AG20443 (cell line): ENCODE data around the gene ANKRD9.
A peak's percentile ranks its signal among the peaks of the same experiment; 100 is the strongest.

Source experiments
- DNase-seq: peaks from one replicate; pipeline ENCODE4 v3.0.0; 2012; ENCODE audit warnings: low spot score, mixed read lengths

Gene ANKRD9

DNA sequence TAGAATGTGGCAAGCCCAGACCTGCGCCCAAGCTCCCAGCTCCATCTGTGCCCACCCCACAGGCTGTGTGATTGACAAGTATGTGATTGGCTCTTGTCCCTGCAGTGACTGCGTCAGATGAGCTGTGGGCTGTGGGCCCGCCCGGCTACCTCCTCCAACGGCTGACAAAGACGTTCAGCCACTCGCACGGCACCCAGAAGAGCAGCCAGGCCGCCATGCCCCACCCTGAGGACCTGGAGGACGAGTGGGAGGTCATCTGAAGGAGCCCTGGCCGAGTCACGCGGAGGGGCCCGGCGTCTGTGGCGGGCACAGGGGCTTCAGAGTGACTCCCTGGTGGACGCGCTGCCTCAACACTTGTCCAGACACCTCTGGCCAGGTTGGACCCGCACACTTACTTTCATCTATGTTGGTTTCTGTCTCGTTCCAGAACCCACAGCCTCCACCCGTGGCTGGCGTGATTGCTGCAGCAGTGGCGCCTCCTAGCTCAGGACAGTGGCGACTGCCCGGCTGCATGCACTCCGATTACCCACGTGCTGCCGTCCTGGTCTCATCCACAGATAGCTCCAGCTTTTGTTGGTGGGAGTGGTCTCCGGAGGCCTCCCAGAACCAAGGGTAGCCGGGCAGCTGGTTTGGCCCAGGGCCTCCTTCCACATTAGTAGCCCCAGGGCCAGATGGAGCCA, 11.4 kb downstream of the ANKRD9 start:
- no peak for DNase-seq

DNA sequence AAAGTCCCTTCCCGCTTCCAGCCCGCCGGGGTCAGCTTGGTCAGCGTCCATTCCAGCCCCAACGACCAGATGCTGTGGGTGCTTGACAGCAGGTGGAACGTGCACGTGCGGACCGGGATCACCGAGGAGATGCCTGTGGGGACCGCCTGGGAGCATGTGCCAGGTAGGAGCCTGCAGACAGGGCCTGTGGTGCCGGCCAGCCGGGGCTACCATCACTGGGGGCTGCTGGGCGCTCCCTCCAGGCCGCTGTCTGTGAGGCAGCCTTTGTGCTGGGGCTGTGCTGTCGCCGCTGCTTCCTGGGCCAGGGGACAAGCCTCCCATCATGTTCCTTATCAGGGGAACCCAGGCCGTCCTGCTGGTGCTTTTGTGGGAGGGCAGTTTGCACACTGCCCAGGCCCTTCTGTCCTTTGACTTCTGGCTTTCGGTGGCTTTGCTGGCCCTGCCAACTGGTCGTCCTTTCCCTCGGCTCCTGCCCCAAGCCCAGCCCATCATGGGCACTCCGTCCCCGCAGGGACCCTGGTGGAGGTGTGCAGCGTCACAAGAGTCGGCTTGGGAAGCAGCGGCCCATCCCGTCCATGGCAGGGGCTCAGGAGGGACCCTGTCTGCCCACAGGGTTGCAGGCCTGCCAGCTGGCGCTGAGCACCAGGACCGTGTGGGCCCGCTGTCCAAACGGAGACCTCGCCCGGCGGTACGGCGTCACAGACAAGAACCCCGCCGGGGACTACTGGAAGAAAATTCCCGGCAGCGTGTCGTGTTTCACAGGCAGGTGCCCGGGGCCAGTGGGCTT, 12.4 kb downstream of the ANKRD9 start:
- DNase-seq: no peak

DNA sequence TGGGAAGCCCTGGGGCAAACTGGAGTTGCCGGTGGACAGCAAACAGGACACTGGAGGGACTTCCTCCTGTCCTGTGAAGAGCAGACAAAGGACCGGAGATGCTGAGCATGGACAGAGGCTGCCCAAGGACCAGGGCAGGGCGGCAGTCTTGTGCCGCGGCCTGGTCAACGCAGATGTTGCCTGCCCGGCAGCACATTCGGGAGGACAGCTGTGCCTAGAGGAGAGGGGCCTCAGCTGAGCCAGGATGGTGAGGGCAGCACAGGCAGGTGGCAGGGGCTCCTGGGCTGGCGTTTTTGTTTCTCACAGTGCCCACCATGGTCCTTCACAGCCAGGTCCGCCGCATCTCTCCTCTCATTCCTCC, 13.3 kb downstream of the ANKRD9 start:
- no peak for DNase-seq

DNA sequence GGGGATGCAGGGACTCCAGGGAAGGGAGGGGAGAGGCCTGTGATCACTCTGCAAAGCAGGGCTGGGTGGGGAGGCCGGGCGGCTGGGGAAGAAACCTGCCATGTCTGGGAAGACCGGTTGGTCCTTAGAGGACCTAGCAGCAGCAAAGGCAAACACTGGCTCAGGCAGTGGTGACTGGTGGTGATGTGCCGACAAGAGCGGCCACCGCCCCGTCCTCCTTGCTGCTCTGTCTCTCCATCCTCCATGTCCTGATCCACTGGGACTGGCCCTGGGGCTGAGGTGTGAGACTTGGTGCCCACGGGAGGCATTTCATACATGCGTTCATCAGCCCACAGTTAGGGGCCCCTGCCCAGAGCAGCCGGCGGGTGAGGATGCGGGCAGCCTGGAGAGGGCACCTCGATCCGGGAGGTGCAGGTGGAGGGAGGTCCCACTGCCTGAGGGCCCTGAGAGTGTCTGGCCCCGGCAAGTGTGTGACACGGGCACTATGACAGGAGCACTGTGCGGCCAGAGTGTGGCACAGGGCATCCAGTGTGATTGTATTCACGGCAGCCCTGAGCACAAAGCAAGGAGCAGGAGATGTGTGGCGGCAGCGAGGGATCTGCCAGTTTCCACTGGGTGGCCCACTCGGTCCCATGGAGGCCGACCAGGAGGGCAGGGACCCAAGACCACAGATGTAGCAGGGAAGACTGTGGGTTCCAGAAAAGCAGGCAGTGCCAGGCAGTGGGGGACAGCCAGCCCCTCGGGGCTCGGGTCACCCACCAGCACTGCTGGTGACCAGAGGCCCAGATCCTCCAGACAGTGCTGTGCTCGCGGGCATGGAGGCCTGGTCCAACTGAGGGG, 13.9 kb downstream of the ANKRD9 start:
- DNase-seq: no peak

DNA sequence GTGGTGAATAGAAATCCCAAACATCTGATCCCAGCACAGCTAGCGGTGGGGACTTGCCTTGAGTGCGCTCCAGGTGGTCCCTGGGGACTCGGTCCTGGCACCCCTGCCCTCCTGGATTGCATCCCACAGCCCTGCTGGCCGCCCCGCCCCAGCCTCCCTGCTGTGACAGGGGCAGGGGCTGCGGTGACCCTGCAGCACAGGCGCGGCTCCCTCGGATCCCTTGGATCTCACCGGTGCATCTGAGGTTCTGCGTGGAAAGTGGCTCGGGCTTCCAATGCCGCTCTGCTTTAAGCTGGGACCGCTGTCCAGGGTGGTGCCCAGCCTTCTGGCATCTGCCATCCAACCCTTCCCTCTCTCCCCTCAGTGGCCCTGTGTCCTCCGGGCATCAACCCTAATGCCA, 16.0 kb downstream of the ANKRD9 start:
- DNase-seq: no peak

DNA sequence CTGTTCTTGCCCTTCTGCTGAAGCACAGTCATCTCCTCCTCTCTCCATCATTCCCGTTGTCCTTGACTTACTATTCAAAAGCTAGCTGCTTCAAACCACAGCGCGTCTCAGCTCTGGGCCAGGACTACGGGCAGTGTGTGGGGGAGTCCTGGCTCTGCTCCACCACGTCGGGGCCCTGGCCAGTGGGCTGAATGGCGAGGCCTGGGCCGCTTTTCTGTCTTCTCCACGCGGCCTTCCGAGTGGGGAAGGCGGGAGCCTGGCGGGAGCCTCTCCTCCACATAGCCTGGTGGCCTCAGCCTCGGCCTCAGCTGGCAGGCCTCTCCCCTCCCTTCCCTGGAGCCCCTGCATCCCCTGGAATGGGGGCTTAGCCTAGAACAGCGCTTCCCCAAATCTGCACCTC, 16.5 kb downstream of the ANKRD9 start:
- no peak for DNase-seq

DNA sequence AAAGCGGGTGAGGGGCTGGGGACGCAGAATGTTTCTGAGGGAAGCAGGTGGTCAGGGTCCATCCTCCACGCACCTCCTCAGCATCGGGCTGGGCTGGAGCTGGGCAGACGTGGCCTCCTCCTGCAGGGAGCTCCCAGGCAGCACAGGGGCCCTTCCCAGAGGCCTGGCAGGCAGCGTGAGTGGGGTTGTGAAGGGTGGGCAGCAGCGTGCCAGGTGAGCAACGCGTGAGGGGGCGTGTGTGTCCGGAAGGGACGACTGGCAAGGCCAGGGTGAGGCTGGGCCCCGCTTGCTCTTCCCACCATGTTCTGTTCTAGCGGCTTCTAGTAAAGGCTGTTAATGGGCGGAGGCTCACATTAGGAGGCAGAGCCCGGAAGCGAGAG, 17.1 kb downstream of the ANKRD9 start:
- no peak for DNase-seq

DNA sequence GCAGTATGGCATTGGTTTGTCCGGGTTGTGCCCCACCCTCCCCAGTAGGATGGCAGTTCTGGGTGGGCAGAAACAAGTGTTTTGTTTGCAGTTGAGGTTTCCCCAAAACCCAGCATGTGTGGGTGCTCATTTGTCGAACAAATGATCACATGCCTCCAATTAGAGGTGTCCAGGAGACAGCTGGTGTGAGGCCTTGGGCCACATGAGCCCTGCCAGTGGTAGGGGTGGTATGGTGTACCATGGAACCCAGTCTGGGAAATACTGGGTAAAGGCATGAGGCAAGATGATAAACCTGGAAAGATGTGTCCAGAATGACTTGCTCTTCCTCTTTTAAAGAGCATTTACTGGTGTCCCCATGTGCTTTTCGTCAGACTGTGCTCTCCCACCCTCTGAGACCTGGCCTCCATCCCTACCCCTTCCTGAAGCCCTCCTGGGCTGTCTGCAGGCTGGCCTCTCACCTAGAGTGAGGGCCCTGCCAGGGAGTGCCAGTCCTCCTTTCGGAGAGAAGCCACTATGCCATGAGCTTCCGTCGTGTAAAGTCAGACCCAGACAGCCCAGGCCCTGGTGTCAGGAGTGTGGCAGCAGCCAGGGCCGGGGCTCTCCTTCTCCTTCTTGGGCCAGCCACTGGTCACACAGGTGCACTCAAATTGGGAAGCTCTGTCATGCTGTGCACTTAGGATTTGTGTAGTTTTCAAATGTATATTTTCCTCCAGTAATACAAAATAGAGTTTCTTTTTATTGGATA, 17.6 kb downstream of the ANKRD9 start:
- no peak for DNase-seq

DNA sequence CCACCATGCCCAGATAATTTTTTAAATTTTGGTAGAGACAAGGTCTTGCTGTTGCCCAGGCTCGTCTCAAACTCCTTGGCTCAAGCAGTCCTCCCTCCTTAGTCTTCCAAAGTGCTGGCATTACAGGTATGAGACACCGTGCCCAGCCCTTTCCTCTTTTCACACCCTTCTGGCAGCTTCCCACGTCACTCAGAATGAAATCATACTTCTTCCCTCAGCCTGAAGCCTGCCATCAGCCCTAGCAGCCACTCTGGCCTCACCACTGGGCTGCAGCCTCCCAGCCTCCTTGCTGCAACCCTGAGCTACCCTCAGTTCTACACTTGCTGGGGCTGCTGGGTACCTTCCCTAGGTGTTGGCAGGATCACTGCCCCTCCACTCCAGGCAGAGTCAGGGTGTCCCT, 18.2 kb downstream of the ANKRD9 start:
- DNase-seq: no peak

DNA sequence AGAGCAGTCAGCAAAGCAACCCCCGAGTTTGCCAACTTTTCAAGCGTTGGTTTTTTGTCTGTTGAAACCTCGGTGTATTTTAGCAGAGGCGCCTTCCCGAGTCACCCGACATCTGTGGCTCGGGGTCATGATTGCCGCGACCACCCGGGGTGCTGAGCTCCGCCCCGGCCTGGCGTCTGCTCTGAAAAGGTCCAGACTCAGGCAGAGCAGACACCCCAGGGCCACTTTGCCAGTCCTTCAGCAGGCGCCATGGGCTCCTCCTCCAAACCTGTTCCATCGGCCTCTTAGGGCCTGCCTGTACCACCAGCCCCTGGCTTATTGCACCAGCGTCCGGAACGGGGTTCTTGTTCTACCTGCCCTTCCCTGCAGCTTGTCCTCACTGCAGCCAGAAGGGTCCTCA, 19.1 kb downstream of the ANKRD9 start:
- DNase-seq: no peak

DNA sequence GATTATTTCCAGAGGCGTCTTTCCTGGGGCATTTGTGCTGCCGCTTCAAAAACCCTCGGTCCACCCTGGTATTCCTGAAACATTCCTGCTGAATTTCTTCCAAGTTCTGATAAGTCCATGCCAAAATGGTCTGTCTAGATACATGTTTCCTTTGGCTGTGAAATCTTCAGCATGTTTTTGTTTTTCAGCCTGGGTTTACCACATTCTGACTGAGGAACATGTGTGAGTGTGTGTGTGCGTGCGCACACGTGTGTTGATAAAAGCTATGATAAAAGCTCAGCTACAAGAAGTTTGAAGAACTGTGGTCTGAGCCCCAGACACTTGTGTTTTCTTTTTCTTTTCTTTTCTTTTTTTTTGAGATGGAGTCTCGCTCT, 22.4 kb downstream of the ANKRD9 start:
- no peak for DNase-seq

DNA sequence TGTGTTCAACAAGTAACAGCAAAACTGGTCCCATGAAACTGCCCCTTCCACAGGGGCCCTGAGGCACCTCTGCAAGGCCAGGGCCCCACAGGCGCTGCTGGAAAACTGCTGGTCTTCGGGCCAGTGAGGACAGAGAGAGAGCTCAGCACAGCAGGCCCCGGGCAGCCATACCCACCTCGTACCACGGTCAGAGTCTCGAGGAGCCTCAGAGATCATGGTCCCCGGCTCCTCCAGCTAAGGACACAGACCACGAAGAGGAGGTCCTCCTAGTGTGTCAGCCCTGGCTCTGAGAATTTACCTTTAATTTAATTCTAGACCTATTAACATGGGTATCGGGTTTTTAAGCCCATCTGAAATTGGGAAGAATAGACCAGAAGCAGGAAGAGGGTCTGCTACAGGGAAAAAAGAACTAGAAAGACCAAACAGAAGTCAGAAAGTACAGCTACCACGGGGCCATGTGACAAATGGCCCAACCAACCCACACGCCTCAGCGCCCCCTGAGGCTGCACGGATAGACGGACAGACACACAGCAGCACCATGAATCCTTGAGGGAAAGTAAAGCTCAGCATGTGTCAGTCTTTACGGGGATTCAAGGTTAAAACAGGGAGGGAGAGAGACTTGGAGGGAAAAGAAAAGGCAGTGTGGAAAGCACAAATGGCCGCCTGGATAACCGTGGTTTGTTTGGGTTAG, 22.9 kb downstream of the ANKRD9 start:
- no peak for DNase-seq

DNA sequence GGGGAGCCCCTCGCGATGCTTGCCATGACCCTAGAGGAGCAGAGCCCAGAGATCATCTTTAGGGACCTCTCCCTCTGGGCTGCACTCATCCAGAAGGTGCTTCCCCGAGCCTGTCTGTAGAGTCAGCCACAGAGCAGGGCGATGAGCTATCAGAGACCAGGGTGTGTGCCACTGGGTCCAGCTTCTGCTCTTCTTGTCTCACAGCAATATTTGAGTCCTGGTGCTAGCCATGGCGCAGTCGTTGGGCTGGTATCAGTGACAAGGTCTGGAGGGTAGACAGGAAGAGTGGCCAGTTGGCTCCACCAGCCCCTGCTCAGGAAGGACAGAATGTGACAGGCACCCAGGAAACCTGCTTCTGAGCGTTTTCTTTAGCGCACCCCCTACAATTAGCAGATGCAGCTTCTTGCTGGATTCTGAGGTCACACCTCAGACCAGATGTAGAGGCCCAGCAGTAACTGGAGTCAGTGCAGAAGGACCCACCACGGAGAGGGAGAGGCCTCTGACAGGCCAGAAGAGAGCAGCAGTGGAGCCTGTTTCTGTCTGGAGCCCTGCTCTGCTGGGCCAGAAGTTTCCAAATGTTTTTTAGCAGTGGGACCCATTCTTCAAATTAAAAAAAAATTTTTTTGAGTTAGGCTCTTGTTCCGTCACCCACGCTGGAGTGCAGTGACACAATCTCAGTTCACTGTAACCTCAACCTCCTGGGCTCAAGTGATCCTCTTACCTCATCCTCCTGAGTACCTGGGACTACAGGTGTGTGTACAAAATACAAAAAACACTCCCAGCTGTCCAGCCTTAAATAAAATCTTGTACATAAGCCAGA, 23.7 kb downstream of the ANKRD9 start:
- no peak for DNase-seq

DNA sequence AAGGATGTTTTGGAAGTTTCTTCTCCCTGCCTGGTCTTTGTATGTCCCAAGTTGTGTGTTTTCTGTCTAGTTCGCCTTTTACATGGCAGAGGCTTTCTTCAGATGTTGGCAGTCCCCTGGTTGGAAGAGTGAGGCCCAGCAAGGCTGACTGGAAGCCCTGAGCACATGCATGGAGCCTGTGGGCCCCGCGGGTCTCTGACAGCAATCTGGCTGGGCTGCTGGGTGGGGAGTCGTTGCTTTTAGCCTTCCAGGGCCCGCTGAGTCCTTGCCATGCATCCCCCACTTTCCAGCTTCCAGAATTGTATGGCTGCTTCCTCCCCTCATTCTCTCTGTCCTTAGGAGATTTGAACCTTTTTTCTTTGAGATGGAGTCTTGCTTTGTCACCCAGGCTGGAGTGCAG, 25.3 kb downstream of the ANKRD9 start:
- no peak for DNase-seq

DNA sequence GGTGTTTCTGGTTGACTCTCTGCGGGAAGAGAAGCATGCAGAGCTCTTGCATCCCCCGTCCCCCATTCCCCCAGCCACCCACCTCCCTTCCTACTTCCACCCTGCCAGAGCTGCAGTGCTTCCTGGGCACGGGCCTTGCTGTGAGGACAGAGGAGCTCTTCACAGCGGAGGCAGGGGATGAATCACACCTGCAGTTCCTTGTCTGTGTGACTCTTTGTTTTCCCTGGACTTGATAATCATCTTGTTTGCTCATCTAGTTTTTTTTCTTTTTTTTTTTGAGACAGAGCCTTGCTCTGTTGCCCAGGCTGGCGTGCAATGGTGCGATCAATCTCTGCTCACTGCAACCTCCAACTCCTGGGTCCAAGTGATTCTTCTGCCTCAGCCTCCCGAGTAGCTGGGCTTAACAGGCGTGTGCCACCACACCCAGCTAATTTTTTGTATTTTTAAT, 27.8 kb downstream of the ANKRD9 start:
- peak; percentile 33 for DNase-seq

DNA sequence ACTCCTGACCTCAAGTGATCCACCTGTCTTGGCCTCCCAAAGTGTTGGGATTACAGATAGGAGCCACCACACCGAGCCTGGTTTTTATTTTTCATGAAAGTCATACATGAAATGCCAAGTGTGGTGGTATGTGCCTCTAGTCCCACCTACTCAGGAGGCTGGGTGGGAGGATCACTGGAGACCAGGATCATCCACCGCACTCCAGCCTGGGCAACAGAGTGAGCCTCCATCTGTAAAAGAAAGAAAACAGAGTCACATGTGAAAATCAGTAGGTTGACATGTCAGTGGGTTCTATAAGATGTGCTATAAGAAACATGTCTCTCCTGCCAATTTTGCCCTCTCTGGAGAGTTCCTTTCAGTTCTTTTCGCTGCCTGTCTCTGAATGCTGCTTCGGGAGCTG, 28.2 kb downstream of the ANKRD9 start:
- no peak for DNase-seq

DNA sequence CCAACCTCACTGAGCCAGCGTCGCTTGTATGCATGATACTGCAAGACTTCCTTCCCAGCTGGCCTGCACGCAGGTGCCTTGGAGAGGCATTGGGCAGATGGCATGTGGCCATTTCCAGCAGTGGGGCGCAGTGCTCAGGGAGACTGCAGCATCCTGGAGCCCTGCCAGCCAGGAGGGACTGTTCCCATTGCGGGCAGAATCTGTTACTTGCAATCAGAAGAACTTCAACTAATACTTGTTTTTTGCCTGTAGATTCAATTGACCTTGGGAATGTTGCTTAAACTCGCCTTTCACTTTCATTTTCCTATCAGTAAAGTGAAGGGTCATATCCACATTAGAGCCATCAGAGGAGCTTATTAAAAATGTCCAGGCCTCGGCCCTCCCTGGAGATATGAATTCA, 29.8 kb downstream of the ANKRD9 start:
- DNase-seq: no peak

DNA sequence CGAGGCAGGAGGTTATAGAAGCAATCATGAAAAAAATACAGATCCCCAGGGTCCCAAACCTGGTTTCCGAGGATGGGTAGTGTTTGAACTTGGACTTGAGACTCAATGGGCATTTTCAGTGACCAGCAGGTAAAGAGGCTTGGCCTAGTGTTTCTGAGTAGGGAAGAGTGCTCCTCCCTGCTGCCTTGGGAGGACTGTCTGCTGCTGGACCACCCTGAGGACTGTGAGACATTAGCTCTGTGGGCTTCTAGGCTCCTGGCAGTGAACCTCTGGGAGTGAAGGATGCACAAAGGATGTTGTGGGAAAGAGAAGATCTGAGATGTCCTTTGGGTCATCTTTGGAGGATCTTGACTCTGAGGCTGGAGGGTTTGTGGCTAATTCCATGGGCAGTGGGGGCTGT, 30.5 kb downstream of the ANKRD9 start:
- no peak for DNase-seq

DNA sequence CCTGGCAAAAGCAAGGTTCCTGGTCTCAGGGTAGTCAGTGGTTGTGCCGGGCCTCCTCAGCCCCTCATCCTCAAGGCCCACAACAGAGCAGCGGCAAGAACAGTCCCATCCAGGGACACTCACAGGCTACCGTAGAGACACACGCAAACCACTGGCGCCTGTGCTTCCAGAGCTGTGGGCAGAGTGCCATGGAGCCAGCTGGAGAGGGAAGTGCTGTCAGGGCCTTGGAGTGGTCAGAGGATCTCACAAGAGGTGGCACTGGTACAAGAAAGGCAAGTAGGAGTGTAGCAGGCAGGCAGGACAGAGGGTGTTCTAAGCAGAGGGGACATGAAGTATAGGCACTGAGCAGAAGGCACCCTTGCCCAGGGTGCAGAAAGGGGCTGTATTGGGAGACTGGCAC, 34.6 kb downstream of the ANKRD9 start:
- DNase-seq: peak; percentile 74

DNA sequence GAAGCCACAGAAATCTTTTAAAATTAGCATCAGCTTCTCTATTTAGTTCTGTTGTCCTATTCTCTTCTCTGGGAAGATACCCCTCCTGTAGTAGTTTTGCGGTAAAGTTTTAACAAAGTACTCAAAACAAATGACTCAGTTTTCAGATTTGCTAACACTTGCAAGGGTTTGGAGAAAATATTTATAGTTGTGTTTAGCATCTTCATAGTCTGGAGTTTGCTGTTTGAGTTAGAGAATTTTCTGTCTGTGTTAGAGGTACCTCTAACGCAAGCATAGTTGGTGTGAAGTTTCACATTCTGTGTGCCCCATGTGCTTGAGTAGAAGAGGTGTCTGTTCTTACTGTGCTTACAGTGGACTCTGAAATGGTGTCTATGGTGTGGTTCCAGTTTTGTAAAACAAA, 36.0 kb downstream of the ANKRD9 start:
- DNase-seq: no peak

DNA sequence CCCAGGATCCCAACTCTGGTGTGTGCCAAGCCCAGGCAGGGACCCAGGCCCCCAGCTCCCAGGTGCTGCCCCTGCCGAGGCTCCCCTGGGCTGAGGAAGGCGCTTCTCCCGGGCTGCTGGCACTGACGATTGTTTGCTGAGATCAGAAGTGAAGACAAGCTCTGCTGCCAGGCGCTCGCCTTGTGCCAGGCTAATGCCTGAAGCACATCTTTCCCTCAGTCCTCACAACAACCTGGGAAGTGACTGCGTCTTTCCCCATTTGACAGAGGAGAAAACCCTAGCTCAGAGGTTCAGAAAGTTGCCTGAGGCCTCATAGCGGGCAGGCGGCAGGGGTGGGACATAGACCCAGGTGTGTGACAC, 36.8 kb downstream of the ANKRD9 start:
- no peak for DNase-seq
